Measurements from ENCODE around the gene ARMC9.

ARMC9 gene

GRCh38 chr2:231306791-231307393 lies 108.5 kb downstream of the ARMC9 start:
- no peaks in the 10 kb centered on the region for H3K27me3 ChIP-seq
- no peaks in the 10 kb centered on the region for H3K4me1 ChIP-seq
- H3K9me3 ChIP-seq, result no peaks in the 10 kb centered on the region
- DNase-seq, result no peak
- no peak overlapping the region for H3K27ac ChIP-seq
- H3K4me3 ChIP-seq, result no peak overlapping the region
- no peak for TF ChIP-seq CTCF (IDR thresholded peaks at IDR 0.05)
- peaks cover 0 to 11% (median 8%) of the 10 kb centered on the region in 3 donors for H3K36me3 ChIP-seq
- intact Hi-C loops (cut with DNase I; ENCODE audit: low total_unique reads), result no loop called here

GRCh38 chr2:231308219-231308618 lies 109.8 kb downstream of the ARMC9 start:
- no peaks in the 10 kb centered on the region for H3K4me1 ChIP-seq
- DNase-seq, result no peak
- TF ChIP-seq CTCF (IDR thresholded peaks at IDR 0.05), result no peak
- H3K4me3 ChIP-seq, result no peak overlapping the region
- intact Hi-C loops (cut with DNase I; ENCODE audit: low total_unique reads), result no loop called here
- no peak overlapping the region for H3K27ac ChIP-seq
- H3K27me3 ChIP-seq, result no peaks in the 10 kb centered on the region
- no peaks in the 10 kb centered on the region for H3K9me3 ChIP-seq
- H3K36me3 ChIP-seq, result peaks cover 0 to 11% (median 8%) of the 10 kb centered on the region in 3 donors

- intact Hi-C loops (cut with DNase I; ENCODE audit: low total_unique reads), result no loop called here
- Histone ChIP-seq H3K27me3 (no peaks in the 10 kb centered on the region), H3K9me3 (no peaks in the 10 kb centered on the region), H3K36me3 (peaks cover 0 to 11% (median 3%) of the 10 kb centered on the region in 3 donors), H3K4me3 (no peak overlapping the region), H3K4me1 (no peaks in the 10 kb centered on the region), H3K27ac (no peak overlapping the region)
- TF ChIP-seq CTCF (IDR thresholded peaks at IDR 0.05), result no peak
- no peak for DNase-seq
These were observed 110.4 kb downstream of the ARMC9 start for GRCh38 chr2:231308631-231309428.

GRCh38 chr2:231312066-231312465 lies 113.6 kb downstream of the ARMC9 start:
- no peak for DNase-seq
- intact Hi-C loops (cut with DNase I; ENCODE audit: low total_unique reads), result no loop called here
- TF ChIP-seq CTCF (IDR thresholded peaks at IDR 0.05), result no peak
- no peaks in the 10 kb centered on the region for H3K27me3 ChIP-seq
- H3K27ac ChIP-seq, result no peak overlapping the region
- H3K9me3 ChIP-seq, result no peaks in the 10 kb centered on the region
- H3K4me3 ChIP-seq, result no peak overlapping the region
- no peaks in the 10 kb centered on the region for H3K4me1 ChIP-seq
- H3K36me3 ChIP-seq, result peaks cover 0 to 16% (median 12%) of the 10 kb centered on the region in 3 donors

DNA sequence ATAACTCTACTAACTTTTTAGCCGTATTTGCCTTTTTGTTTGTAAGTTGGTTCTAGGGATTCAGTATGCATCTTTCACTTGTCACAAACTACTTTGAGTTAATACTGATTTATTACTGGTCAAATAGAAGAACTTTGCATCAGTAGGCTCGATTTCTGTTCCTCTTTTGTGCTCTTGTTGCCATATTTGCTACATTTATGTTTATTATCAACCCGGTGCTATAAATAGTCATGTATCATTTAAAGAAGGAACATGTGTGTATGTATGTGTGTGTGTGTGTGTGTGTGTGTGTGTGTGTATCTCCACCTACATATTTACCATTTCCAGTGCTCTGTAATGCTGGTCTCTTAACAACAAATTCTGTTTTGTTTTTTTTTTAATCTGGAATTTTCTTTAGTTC lies 117.5 kb downstream of the ARMC9 start:
- H3K36me3 ChIP-seq, result peaks cover 13 to 20% (median 14%) of the 10 kb centered on the region in 3 donors
- no peak for TF ChIP-seq CTCF (IDR thresholded peaks at IDR 0.05)
- H3K27me3 ChIP-seq, result no peaks in the 10 kb centered on the region
- DNase-seq, result no peak
- H3K4me3 ChIP-seq, result no peak overlapping the region
- intact Hi-C loops (cut with DNase I; ENCODE audit: low total_unique reads), result no loop called here
- no peaks in the 10 kb centered on the region for H3K4me1 ChIP-seq
- no peak overlapping the region for H3K27ac ChIP-seq
- no peaks in the 10 kb centered on the region for H3K9me3 ChIP-seq
